Urothelium cell line (cell line): ENCODE measurements around the gene SUPT5H.
"Not testable (repeated sequence)": the region's sequence is repeated elsewhere in the genome, so short reads cannot be mapped to it uniquely, and the experiment has no call there.

ENCODE experiments used
- DNase-seq: peaks from one replicate; pipeline ENCODE4 v3.0.0; 2011; ENCODE audit warnings: low spot score, mixed read lengths
- FAIRE-seq: peaks from 2 replicates; lab custom pipeline; 2011; peaks lifted over from hg19 to GRCh38; lab: Jason Lieb, UNC

SUPT5H gene

DNA sequence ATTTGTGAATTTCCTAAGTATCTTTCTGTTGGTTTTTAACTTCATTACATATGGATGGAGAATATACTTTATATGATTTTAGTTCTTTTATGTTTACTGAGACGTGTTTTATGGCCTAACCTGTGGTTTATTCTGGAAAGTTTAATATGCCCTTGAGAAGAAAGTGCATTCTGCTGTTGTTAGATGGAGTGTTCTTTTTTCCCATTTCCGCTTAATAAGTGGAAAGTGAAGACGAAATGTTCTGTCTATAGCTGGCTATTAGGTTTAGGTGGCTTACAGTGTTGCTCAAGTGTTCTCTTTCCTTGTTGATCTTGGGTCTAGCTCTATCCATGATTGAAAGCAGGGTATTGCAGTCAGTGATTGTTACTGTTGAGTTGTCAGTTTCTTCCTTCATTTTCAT is 18.0 kb downstream of the SUPT5H start:
- no peak for FAIRE-seq
- no peak for DNase-seq

DNA sequence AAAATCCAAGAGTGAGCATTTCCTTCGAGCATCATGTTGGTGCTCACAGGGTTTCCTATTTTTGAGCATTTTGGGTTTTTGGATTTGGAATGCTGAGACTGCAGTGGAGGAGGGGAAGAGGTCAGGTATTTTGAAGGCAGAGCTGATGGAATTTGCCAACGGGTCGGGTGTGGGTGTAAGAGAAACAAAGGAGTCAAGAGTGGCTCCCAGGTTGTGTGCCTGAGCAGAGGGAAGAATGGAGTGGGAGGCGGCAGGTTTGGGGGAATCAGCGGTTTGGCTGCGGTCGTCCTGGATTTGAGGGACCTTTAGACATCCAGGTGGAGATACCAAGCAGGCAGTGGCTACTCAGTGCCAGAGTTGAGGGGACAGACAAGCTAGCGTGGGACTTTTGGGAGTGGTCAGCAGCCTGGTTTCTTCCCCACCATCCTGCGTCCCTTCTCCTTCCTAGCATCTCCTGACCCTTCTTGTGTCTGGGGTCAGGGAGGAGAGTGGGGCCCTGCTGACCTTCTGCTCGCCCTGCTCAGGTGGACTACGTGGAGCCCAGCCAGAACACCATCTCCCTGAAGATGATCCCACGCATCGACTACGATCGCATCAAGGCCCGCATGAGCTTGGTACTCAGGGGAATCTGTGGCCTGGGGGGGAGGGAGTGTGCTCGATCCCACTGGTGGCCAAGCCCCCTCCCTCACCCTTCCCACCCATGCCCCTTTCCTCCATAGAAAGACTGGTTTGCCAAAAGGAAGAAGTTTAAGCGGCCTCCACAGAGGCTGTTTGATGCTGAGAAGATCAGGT is 20.8 kb downstream of the SUPT5H start:
- FAIRE-seq: no peak
- no peak for DNase-seq

DNA sequence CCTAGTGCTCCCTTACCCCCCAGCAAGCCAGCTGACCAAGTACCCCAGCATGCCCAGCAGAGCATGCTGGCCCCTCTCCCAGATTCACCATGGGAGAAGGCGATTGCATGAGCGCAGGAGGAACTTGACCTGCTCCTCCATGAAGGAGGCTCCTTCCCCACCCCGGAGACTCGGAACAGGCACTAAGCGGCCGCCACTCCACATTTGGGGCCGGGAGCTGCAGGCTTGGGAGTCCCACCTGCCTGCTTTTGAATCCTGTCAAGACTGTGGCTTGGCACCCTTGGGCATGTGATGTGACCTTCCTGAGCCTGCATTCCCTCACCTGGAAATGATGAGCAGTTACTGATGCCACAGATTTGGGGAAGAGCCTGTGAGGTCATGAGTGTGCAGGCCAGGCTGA is 22.6 kb downstream of the SUPT5H start:
- FAIRE-seq: no peak
- DNase-seq: no peak

DNA sequence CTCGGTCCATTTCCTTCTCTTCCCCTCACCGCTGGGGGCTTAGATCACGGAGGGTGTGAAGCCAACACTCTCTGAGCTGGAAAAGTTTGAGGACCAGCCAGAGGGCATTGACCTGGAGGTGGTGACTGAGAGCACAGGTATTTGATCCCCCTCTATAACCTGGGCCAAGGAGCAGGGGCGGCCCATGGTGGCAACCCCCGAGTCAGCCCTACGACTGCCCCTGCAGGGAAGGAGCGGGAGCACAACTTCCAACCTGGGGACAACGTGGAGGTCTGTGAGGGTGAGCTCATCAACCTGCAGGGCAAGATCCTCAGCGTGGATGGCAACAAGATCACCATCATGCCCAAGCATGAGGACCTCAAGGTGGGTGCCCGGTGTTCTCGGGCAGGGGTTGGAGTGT is 23.7 kb downstream of the SUPT5H start:
- FAIRE-seq (no peak), DNase-seq (no peak)

DNA sequence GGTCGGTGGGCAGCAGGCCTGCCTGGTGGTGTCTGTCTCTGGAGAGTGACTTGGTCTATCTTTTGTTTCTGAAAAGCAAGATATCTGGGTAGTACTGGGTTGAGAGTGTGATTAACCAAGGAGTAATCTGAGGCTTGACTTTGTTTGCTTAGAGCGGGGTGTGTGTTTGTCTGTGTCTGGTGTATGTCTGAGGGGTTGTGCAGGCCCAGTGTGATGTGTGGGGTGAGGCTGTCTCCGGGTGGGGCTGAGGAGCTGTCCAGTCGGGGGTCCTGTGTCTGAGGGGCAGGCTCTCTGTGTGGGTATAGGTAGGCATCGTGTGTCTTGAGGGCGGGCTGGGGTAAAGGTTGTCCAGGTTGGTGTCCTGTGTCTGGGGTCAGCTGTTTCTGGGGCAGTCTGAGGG is 24.2 kb downstream of the SUPT5H start:
- DNase-seq: no peak
- no peak for FAIRE-seq

DNA sequence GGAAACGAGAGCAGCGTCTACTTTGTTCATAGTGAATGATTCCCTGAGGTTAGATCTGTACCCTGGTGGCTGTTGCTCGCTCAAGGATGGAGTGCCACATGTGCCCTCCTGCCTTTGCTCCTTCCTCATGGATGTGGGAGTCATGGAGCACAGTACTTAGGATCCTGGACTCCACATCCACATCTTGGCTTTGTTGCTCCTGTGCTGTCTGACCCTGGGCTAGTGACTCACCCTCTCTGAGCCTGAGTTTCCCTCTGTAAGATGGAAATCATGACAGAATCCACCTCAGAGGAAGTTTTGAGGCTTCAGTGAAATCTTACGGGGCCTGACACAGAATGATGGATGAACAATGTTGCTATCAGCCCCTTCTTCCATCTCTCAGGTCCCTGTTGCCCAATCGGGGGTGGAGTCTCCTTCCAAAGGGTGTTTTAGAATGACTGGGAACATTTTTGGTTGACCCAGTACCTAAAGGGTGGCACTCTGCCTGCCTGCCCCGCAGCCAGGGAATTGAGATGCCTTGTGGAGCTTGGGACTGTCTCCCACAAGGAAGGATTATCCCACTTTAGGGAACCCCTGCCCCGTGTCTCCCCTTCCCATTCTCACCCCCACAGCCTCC is 25.4 kb downstream of the SUPT5H start:
- no peak for DNase-seq
- no peak for FAIRE-seq

DNA sequence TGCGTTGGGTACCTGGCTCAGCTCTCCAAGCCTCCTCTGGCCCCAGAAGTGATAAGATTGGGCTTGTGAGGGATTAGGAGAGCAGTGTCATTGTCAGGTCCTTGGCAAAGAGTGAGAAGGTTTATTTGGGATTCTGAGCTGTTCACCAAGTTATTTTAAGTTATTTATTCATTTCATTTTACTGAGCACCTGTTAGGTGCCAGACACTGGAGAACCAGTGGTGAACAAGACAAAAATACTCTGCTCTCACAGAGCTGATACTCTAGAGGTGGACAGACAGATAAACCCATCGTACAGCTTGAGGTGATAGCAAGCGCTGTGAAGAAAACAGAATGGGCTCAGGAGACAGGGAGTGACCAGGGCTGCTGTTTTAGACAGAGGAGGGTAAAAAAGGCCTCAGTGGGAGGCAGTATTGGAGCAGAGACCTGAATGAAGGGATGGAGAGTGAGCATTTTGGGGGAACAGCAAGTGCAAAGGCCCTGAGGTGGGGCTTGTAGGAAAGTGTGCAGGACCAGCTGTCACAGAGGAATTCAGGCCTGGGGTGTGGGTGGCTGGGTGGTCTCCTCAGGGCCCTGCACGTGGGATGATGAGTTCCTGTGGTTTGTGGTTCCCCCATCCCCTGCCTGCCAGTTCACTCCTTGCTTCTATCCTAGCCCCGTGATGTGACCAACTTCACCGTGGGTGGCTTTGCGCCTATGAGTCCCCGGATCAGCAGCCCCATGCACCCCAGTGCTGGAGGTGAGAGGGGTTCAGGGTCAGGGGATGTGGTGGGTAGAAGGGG is 26.6 kb downstream of the SUPT5H start:
- DNase-seq (no peak), FAIRE-seq (no peak)

DNA sequence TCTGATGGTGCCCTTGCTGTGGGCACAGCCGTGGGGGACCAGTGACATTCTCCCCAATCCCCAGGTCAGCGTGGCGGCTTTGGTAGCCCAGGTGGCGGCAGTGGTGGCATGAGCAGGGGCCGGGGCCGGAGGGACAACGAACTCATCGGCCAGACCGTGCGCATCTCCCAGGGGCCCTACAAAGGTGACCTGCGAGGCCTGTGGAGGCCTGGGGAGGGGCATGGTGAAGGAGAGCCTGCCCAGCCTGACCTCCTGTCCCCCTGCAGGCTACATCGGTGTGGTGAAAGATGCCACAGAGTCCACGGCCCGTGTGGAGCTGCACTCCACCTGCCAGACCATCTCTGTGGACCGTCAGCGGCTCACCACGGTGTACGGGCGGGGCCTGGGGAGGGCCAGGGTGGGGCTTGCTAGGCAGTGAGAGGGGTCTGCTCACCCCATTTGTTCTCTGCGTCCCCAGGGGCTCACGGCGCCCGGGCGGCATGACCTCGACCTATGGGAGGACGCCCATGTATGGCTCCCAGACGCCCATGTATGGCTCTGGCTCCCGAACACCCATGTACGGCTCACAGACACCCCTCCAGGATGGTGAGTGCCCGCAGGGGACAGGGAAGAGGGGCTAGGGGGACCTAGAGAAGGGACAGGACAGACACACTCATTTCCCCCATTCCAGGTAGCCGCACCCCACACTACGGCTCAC is 27.5 kb downstream of the SUPT5H start:
- FAIRE-seq: no peak
- DNase-seq: no peak

DNA sequence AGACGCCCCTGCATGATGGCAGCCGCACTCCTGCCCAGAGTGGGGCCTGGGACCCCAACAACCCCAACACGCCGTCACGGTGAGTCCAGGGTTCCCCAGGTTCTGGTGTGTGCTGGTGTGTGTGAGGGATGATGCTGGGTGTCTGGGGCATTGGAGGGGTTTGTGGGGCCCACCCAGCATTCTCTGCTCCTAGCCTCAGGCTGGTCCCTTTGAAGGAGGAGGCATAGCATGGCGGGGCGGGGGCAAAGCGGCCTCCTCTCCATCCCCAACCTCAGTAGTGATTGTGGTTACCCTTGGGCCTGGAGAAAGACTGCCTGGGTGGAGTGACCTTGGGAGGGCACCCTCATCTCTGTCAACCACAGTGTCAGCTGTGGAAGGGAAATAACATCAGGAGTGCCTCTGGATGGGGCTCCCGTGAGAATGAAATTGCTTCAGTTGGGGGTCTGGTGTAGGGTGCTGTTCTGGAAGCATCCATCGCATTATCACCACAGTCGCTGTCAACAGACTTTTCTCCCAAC is 28.1 kb downstream of the SUPT5H start:
- FAIRE-seq (no peak), DNase-seq (no peak)

DNA sequence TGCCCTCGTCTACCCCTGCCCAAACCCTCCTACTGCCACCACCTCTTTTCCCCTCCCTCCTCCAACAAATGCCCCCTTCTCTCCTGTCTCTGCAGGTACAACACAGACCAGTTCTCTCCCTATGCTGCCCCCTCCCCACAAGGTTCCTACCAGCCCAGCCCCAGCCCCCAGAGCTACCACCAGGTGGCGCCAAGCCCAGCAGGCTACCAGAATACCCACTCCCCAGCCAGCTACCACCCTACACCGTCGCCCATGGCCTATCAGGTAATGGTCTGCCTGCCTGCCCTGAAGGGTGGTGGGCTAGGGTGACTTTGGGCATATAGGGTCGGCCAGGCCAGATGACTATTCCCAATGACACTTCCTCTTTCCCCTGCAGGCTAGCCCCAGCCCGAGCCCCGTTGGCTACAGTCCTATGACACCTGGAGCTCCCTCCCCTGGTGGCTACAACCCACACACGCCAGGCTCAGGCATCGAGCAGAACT is 28.8 kb downstream of the SUPT5H start:
- peak; percentile 59 for DNase-seq
- FAIRE-seq: peak; percentile 73

DNA sequence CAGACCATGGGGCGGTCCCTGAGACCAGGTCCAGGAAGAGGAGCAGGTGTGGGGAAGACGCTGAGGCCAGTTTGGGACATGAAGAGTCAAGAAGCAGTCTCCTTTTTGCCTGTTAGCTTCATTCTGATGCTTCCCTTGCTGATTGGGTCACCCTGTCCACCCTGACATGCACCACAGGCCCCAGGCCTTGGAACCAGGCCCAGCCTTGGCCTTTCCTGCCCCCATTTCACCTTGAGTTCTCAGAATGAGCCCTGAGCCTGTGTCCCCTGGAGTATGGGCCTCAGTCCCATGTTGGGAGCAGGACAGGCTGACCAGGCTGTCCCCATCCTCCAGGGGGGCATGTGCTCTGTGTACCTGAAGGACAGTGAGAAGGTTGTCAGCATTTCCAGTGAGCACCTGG is 30.4 kb downstream of the SUPT5H start:
- no peak for FAIRE-seq
- DNase-seq: no peak

DNA sequence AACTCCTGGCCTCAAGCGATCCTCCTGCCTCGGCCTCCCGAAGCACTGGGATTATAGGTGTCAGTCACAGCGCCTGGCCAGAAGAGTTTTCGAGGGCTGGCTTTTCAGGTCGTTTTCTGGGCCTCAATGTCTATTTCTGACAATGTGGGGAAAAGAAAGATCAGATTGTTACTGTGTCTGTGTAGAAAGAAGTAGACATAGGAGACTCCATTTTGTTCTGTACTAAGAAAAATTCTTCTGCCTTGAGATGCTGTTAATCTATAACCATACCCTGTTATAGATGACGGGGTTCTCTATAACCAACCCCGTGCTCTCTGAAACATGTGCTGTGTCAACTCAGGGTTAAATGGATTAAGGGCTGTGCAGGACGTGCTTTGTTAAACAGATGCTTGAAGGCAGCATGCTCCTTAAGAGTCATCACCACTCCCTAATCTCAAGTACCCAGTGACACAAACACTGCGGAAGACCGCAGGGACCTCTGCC is 34.0 kb downstream of the SUPT5H start:
- FAIRE-seq, DNase-seq: not testable (repeated sequence)

DNA sequence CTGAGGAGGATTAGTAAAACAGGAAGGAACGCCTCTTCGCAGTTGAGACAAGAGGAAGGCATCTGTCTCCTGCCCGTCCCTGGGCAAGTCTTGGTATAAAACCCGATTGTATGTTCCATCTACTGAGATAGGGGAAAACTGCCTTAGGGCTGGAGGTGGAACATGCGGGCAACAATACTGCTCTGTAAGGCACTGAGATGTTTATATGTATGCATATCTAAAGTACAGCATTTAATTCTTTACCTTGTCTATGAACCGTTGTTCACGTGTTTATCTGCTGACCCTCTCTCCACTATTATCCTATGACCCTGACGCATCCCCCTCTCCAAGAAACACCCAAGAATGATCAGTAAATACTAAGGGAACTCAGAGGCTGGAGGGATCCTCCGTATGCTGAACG is 34.5 kb downstream of the SUPT5H start:
- no peak for DNase-seq
- no peak for FAIRE-seq

DNA sequence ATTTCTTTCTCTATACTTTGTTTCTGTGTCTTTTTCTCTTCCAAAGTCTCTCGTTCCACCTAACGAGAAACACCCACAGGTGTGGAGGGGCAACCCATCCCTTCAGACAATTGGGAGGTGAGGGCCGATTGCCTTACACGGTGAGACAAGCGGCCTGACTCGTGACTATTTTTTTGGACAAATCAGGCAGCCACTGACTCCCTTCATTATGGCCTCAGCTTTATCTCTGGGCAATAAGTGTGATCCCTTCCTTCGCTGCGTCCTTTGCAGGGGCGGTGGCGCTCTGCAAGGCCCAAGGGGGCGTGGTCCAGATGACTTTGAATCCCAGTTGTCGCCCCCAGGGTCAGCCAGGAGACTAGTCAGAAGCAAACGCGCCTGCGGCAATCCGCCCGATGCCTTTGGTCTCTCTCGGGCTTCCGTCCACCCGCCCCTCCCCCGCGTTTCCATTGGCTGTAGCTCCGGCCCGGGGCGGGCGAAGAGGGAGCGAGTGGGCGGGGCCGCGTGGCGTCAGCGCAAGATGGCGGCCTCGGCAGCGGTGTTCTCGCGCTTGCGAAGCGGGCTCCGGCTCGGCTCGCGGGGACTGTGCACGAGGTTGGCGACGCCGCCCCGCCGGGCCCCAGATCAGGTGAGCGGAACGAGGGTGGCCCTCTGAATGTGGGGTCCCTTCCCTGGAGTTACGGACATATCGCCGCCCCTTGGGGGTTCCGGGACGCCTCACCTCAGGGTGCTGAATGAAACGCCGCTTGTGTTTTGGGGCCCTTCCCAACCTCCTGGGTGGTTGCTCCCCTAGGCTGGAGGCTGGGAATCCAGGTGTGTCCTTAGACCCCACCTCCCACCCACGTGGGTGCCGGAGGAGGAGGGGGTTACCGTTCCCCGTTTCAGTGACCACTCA is 35.2 kb downstream of the SUPT5H start, which contains the start of gene TIMM50:
TSS of gene TIMM50 (plus strand) at position 502 of the 892 bp plus-strand sequence. CDS start at position 518, 16 bp downstream.
- DNase-seq (peak; percentile 95), FAIRE-seq (peak; percentile 93)

DNA sequence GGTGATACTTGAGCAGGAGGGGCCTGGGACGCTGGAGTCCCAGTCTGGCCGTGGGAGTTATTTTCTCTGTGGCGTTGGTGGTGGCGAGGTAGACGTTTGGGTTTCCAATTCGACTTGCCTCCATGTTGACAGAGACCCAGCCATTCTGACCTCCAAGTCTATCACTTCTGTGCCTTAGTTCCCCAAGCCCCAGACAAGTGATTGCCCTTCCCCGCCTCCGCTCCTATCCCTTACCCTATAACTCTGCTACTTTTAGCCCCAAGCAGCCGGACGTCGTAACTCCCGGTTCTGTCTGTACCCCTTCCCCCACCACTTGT is 35.8 kb downstream of the SUPT5H start:
- no peak for DNase-seq
- no peak for FAIRE-seq

DNA sequence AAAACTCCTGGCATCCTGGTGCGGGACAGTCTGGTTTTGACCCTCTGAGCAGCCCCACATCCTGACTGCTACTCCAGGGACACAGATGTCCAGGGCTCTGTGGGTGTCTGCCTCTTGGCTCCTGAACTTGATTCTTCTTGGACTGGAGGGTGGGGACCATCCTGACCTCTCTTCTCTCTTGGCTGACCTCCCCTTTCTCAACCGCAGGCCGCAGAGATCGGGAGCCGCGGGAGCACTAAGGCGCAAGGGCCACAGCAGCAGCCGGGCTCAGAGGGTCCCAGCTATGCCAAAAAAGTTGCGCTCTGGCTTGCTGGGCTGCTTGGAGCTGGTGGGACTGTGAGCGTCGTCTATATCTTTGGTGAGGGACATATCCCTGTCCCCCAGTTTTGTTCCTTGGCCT is 36.3 kb downstream of the SUPT5H start:
- DNase-seq (no peak), FAIRE-seq (no peak)

DNA sequence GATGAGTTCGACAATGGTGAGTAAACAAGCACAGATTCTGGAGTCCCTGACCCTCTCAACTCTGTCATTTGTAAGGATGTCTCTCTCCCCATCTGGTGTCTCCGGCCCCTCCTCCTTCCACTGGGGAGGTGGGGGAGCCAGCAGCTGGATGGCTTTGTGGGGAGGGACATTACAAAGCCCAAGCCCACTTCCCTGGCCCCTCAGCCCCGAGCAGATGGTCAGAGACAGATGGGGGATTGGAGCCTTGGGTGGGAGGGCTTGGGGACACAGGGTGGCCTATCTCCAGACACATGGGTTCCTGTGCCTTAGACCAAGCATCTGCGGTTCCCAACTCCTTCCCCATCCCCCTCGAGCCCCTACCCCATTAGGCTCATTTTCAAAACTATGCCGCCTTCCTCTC is 37.8 kb downstream of the SUPT5H start:
- FAIRE-seq: no peak
- DNase-seq: no peak

DNA sequence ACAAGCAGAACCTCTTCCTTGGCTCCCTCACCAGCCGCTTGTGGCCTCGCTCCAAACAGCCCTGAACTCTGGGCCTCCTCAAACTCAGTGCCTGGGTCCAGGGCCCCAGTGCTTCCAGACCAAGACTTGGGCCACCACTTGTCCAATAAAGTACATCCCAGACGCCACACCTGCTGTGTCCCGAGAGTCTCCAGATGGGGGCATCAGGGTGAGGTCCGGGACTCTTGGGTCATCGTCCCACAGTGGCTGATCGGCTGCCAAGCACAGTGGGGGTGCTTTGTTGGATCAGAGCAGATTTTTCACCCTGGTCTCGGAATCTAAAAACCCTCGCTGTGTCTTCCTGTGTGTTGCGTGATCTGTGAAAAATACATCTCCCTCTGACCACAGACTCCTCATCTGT is 44.4 kb downstream of the SUPT5H start:
- FAIRE-seq: no peak
- no peak for DNase-seq

DNA sequence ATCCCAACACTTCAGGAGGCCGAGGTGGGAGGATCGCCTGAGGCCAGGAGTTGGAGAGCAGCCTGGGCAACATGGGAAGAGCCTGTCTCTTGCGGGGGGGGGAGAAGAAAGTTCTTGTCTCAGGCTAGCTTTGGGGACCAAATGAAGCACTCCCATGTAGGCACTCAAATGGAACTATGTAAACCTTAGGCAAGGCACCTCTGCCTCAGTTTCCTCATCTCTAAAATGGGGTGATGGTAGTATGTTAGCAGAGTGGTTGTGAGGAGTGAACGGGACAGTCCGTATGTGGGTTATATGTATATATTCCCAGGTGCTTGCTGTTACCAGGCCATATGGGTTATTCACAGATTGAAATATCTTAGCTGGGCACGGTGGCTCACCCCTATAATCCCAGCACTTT is 46.8 kb downstream of the SUPT5H start:
- DNase-seq (no peak), FAIRE-seq (no peak)

DNA sequence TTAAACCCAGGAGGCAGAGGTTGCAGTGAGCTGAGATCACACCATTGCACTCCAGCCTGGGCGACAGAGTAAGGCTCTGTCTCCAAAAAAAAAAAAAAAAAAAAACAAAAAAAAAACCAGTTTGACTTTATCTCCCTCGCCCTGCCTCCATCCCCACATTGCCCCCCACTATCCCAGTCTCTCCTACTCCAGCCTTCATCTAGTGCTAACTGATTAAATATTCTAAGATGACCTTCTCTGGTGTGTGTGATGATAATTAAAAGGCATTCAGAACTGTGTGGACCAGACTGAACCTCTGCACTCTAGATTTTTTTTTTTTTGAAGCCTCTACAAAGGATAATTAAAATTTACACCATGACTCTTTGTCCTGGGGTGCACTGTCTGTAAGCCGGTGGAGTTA is 47.4 kb downstream of the SUPT5H start:
- no peak for FAIRE-seq
- DNase-seq: no peak
